HG03521 (cell line): ENCODE data around the gene LRRC1.
A peak's percentile ranks its signal among the peaks of the same experiment; 100 is the strongest.

ENCODE experiments used
- ATAC-seq: cut with Tn5 transposase; IDR thresholded peaks from one replicate; pipeline ENCODE4 v1.9.1; 2021; ENCODE audit warnings: mild to moderate bottlenecking, moderate library complexity; ENCODE audit not compliant: unreplicated experiment

LRRC1 gene

GRCh38 chr6:53920881-53921280 is 126.1 kb downstream of the LRRC1 start:
- ATAC-seq: no peak

GRCh38 chr6:53921639-53922038 is 126.8 kb downstream of the LRRC1 start:
- ATAC-seq: no peak

GRCh38 chr6:53922539-53922981 is 127.8 kb downstream of the LRRC1 start:
- ATAC-seq: no peak

GRCh38 chr6:53924277-53924676 is 129.5 kb downstream of the LRRC1 start:
- ATAC-seq: peak; percentile 88

GRCh38 chr6:53924821-53925422 is 130.1 kb downstream of the LRRC1 start:
- ATAC-seq: no peak

- ATAC-seq: no peak
These were observed 131.1 kb downstream of the LRRC1 start for GRCh38 chr6:53925891-53926290.

- no peak for ATAC-seq
These were observed 131.7 kb downstream of the LRRC1 start for GRCh38 chr6:53926505-53926904.

- no peak for ATAC-seq
These were observed 133.8 kb downstream of the LRRC1 start for GRCh38 chr6:53928641-53929040.

GRCh38 chr6:53929041-53929820 is 134.4 kb downstream of the LRRC1 start:
- ATAC-seq: no peak

GRCh38 chr6:53929821-53930120 is 135.0 kb downstream of the LRRC1 start:
- ATAC-seq: no peak

- ATAC-seq: no peak
These were observed 135.5 kb downstream of the LRRC1 start for GRCh38 chr6:53930330-53930729.

GRCh38 chr6:53931086-53931485 is 136.3 kb downstream of the LRRC1 start:
- ATAC-seq: no peak

GRCh38 chr6:53932516-53932915 is 137.7 kb downstream of the LRRC1 start:
- ATAC-seq: no peak

- no peak for ATAC-seq
These were observed 139.2 kb downstream of the LRRC1 start for GRCh38 chr6:53934023-53934422.

- ATAC-seq: no peak
These were observed 142.7 kb downstream of the LRRC1 start for GRCh38 chr6:53937461-53937860.

- ATAC-seq: no peak
These were observed 144.0 kb downstream of the LRRC1 start for GRCh38 chr6:53938810-53939209.

- no peak for ATAC-seq
These were observed 145.0 kb downstream of the LRRC1 start for GRCh38 chr6:53939830-53940229.

GRCh38 chr6:53943395-53943794 is 148.6 kb downstream of the LRRC1 start:
- no peak for ATAC-seq

GRCh38 chr6:53944091-53944490 is 149.3 kb downstream of the LRRC1 start:
- ATAC-seq: no peak

- ATAC-seq: no peak
These were observed 149.7 kb downstream of the LRRC1 start for GRCh38 chr6:53944543-53944942.

- ATAC-seq: no peak
These were observed 151.1 kb downstream of the LRRC1 start for GRCh38 chr6:53945765-53946407.

- no peak for ATAC-seq
These were observed 153.0 kb downstream of the LRRC1 start for GRCh38 chr6:53947780-53948179.
